ENCODE data around the gene MACROD2. TPM values are rescaled to one million over a fixed set of nuclear protein-coding genes. Genes with fewer than 3 reads are reported as not detected.

The MACROD2 gene
- total RNA-seq, 2 donors from 2014 or later = 0.95 to 4.2 TPM

- Histone ChIP-seq H3K36me3 (no peaks in the 10 kb centered on the region), H3K4me1 (ENCODE audit: control insufficient read depth in 1 of 2, low read depth in 2 of 2) (peaks cover 0 to 18% of the 10 kb centered on the region in 2 donors), H3K9me3 (no peaks in the 10 kb centered on the region), H3K27me3 (replicated peaks; ENCODE audit: insufficient read depth) (no peaks in the 10 kb centered on the region), H3K4me3 (no peak overlapping the region), H3K27ac (no peak overlapping the region)
- ATAC-seq (ENCODE audit: insufficient number of reproducible peaks, low FRiP score, low read depth) (no peak), DNase-seq (ENCODE audit: low spot score) (no peak)
- no peak for TF ChIP-seq CTCF (IDR thresholded peaks at IDR 0.05)
Measured at GRCh38 chr20:15848995-15849610, 1853.8 kb downstream of the MACROD2 start.

GRCh38 chr20:15851576-15852215, 1856.4 kb downstream of the MACROD2 start:
- Histone ChIP-seq H3K36me3 (no peaks in the 10 kb centered on the region), H3K27ac (no peak overlapping the region), H3K9me3 (no peaks in the 10 kb centered on the region), H3K4me1 (ENCODE audit: control insufficient read depth in 1 of 2, low read depth in 2 of 2) (peaks cover 0 to 12% of the 10 kb centered on the region in 2 donors), H3K27me3 (replicated peaks; ENCODE audit: insufficient read depth) (no peaks in the 10 kb centered on the region), H3K4me3 (no peak overlapping the region)
- DNase-seq (ENCODE audit: low spot score) (no peak), ATAC-seq (ENCODE audit: insufficient number of reproducible peaks, low FRiP score, low read depth) (no peak)
- TF ChIP-seq CTCF (IDR thresholded peaks at IDR 0.05) = no peak

GRCh38 chr20:15854911-15855310, 1859.6 kb downstream of the MACROD2 start:
- no peak for TF ChIP-seq CTCF (IDR thresholded peaks at IDR 0.05)
- no peak for DNase-seq (ENCODE audit: low spot score)
- no peak overlapping the region for H3K27ac ChIP-seq

GRCh38 chr20:15857173-15857784, 1862.0 kb downstream of the MACROD2 start:
- no peak overlapping the region for H3K27ac ChIP-seq
- no peaks in the 10 kb centered on the region for H3K36me3 ChIP-seq
- no peak for TF ChIP-seq CTCF (IDR thresholded peaks at IDR 0.05)
- H3K4me3 ChIP-seq = no peak overlapping the region
- H3K27me3 ChIP-seq (replicated peaks; ENCODE audit: insufficient read depth) = no peaks in the 10 kb centered on the region
- no peak for ATAC-seq (ENCODE audit: insufficient number of reproducible peaks, low FRiP score, low read depth)
- no peaks in the 10 kb centered on the region for H3K9me3 ChIP-seq
- no peaks in the 10 kb centered on the region for H3K4me1 ChIP-seq (ENCODE audit: control insufficient read depth in 1 of 2, low read depth in 2 of 2)
- no peak for DNase-seq (ENCODE audit: low spot score)

More at GRCh38 chr20:15854911-15855310, 1859.6 kb downstream of the MACROD2 start:
- Histone ChIP-seq H3K4me1 (ENCODE audit: control insufficient read depth in 1 of 2, low read depth in 2 of 2) (no peaks in the 10 kb centered on the region), H3K36me3 (no peaks in the 10 kb centered on the region), H3K4me3 (no peak overlapping the region), H3K27me3 (replicated peaks; ENCODE audit: insufficient read depth) (no peaks in the 10 kb centered on the region), H3K9me3 (no peaks in the 10 kb centered on the region)
- ATAC-seq (ENCODE audit: insufficient number of reproducible peaks, low FRiP score, low read depth) = no peak

- Histone ChIP-seq H3K4me3 (no peak overlapping the region), H3K27ac (no peak overlapping the region), H3K9me3 (no peaks in the 10 kb centered on the region), H3K27me3 (replicated peaks; ENCODE audit: insufficient read depth) (no peaks in the 10 kb centered on the region), H3K4me1 (ENCODE audit: control insufficient read depth in 1 of 2, low read depth in 2 of 2) (no peaks in the 10 kb centered on the region), H3K36me3 (no peaks in the 10 kb centered on the region)
- no peak for TF ChIP-seq CTCF (IDR thresholded peaks at IDR 0.05)
- DNase-seq (ENCODE audit: low spot score) (no peak), ATAC-seq (ENCODE audit: insufficient number of reproducible peaks, low FRiP score, low read depth) (no peak)
Measured at GRCh38 chr20:15859061-15859460, 1863.7 kb downstream of the MACROD2 start.
